Putamen (tissue), 1 donor: ENCODE measurements around the gene ARL6IP5.

ENCODE experiments used
- DNase-seq: peaks from one replicate; pipeline ENCODE4 v3.0.0-alpha.2; 2016; ENCODE audit warnings: low spot score

ARL6IP5 gene

GRCh38 chr3:69084326-69085167 lies at the start of gene ARL6IP5:
TSS of gene ARL6IP5 (plus strand) at chr3:69084937. CDS start at chr3:69085048, 111 bp downstream.
- peak; percentile 95 for DNase-seq

DNA sequence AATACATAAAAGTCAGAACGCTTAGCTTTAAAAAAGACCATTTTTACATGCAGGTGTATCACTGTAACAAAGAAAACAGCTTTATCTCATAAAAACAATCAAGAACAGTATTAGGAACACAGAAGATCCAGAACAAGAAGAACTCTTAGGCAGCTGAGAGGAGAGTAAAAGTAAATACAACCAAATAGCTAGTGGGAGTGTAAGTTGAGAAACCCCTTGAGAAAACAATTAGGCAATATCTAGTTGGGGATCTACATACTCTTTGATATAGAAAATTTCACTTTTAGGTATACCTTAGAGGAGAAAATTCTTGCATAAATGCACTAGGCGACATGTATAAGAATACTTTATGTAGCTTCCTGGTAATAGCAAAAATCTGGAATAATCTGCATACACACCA lies 40.1 kb upstream of the ARL6IP5 start:
- no peak for DNase-seq

DNA sequence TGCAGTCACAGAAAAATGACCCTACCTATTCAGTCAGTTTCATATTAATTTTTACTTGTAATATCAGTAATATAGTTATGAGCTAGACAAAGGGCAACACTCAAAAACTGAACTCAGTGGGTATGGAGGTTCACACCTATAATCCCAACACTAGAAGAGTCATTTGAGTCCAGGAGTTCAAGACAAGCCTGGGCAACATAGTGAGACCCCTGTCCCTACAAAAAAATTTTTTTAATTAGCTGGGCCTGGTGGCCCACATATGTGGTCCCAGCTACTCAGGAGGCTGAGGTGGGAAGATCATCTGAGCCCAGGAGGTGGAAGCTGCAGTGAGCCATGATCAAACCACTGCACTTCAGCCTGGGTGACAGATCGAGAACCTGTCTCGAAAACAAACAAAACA lies 35.7 kb upstream of the ARL6IP5 start:
- no peak for DNase-seq

DNA sequence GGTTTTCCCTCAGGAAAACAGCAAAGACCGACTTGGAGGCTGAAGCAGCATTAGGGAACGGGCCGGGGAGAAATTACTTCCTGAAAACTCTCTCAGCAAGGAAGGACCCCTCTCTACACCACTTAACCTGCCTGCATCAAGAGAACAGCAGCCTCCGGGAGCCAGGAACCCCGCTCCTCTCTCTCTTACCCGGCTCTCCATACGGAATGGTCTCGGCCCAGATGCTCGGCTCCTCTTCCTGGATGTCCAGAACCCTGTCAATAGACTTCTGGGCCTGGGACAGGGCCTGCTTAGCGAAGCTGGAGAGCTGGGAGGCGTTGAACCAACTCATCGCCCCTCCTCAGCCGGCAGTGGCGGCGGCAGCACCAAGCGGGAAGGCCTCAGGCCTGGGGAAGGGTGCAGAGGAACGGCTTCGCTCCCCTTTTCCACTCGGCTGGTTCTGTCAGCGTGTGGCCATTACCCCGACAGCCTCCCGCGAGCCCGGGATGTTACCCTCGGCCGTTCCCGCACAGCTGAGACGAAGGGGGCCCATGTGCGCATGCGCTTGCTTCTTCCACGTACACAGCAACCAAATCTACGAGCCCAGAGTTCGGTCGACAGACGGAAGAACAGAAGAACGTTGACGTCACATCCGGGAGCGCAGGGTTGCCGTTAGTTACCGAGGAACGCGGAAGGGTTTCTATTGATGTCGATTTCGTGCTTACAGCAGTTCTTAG lies 32.8 kb upstream of the ARL6IP5 start, which contains the start of gene TMF1:
Gene TMF1 (minus strand): TSS at position 578 of the 716 bp plus-strand sequence. CDS start 247 bp downstream, at position 331.
- DNase-seq: peak; percentile 98

GRCh38 chr3:69052472-69052898 lies 32.3 kb upstream of the ARL6IP5 start:
- DNase-seq: no peak

DNA sequence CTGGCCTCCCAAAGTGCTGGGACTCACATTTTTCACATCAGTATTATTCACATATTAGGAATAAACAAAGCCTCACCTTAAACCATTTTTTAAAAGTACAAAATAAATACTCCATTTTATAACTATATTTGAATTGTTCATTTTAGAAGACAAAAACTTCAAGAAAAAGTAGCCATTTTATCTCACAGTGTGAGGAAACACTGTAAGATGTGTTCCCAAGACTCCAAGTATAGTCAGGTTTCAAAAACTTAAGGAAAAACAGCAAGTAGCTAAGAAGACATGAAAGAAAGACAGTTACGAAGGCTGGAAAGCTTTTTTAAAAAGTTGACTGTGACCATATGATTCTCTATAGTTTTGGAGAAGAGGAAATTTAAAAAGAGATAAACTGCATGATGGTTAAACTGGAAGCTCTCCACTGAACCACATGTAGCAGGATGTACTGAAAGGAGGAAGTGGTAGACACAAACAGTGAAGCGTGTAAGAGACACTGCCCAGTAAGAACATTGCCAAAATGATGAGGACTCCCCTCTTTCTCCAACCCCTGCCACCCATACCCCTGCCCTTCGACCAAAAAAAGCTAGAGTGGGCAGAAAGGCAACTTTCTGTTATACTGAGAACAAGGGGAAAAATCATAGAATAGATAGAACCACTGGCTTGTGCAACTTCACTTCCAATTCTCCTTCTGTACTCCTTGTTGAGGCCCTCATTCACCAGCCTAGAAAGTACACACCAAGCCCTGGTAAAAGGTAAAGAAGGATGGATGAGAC lies 26.4 kb upstream of the ARL6IP5 start:
- DNase-seq: no peak

DNA sequence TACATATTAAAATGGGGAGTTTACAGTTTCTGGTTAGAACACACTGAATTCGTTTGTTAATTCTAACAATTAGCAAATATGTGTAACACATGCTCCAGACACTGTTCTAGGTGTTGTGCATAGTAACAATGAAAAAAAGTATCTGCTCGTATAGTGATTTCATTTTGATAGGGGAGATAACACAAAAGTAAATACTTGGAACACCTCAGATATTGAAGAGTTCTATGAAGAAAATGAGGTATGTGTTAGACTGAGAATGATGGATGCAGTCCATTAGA lies 25.9 kb upstream of the ARL6IP5 start:
- no peak for DNase-seq

- no peak for DNase-seq
Observed at GRCh38 chr3:69059688-69060087, 25.0 kb upstream of the ARL6IP5 start.

DNA sequence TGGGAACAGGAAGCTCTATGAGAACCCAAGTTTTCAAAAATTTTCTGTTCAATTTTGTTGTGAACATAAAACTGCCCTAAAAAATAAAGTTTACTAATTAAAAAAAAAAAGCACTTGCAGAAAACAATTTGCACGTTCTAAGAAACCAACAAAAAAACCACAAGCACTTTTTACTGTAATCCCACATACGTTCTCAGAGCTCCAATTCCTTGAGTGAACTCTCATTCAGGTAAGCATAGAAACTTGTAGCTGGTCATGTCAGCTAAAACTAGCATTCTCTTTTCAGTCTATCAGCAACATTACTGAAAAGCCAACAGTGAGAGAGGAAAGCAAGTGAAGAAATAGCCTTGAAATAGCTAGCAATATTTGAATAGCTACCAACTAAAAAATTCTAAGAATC lies 21.1 kb upstream of the ARL6IP5 start:
- DNase-seq: no peak

DNA sequence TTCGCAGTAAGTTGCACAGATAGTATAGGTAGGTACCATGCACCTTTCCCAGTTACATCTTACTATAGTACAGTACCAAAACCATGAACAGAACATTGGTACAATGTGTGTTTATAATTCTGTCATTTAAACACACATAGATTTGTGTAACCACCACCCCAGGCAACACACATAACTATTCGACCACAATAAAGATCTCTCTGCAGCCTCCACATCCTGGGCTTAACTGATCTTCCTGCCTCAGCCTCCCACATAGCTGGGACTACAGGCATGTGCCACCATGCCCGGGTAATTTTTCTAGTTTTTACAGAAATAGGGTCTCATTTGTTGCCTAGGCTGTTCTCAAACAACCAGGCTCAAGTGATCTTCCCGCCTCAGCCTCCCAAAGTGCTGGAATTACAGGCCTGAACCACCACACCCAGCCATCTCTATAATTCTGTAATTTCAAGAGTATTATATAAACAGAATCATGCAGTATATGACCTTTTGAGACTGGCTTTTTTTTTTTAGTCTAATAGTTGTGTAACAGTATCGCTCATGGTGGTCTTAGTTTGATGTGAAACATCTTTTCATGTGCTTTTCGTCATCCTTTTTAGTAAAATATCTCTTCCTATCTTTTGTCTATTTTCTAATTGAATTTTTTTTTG lies 19.3 kb upstream of the ARL6IP5 start:
- DNase-seq: no peak

DNA sequence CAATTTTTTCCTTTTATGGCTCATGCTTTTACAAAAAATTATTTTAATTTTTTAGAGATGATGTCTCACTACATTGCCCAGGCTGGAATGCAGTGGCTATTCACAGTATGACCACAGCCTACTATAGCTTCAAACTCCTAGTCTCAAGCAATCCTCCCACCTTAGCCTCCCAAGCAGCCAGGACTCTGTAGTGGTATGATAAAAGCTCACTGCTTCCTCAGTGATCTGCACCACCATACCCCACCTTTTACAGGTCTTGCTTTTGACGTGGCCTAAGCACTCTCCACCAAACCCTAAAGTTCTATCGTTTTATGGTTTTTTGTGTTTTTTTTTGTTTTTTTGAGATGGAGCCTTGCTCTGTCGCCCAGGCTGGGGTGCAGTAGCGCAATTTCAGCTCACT lies 18.6 kb upstream of the ARL6IP5 start:
- DNase-seq: no peak

GRCh38 chr3:69072928-69073327 lies 11.8 kb upstream of the ARL6IP5 start:
- DNase-seq: no peak

DNA sequence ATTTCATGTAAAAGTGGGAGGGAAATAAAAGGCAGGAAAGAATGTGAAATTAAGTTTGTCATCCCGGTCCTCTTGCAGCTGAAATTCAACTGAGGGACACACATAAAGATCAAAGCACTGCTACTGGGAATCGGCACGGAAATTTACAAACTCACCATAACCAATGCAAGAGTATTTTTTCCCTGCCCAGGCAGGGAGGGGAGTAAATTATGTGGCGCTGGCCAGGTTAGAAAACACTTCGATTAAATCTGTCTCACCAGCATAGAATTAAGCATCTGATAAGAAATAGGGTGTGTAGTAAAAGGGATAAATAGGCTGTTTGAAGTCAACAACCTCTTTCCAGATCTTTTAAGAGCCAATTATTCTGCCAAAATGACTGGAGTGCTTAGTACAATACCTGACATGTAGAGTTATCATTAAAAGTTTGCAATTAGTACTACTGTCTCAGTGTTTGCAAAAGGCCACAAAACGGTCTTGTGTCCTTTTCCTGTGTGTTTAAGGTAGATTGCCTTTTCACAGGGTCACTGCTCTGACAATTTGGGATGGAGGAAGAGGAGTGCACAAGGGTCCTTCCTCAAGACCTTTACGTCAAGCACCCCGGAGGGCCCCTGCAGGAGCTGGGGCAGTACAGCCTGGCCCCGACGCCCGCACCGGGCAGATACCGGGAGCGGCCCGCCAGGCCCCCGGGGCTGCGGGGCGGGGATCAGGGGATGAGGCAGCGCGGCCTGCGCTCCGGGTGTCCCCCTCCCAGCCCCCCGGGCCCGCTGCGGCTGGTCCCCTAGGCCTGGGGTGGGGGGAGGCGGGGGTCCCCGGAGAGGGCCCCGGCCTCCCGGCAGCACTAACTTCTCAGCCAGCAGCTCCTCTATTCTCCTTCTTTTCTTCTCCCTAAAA lies 5.2 kb upstream of the ARL6IP5 start:
- no peak for DNase-seq

GRCh38 chr3:69080233-69080920 lies 4.4 kb upstream of the ARL6IP5 start, which contains the start of gene UBA3:
TSS of gene UBA3 (minus strand) at chr3:69080365. CDS start at chr3:69080353, 12 bp downstream.
- peak; percentile 94 for DNase-seq

DNA sequence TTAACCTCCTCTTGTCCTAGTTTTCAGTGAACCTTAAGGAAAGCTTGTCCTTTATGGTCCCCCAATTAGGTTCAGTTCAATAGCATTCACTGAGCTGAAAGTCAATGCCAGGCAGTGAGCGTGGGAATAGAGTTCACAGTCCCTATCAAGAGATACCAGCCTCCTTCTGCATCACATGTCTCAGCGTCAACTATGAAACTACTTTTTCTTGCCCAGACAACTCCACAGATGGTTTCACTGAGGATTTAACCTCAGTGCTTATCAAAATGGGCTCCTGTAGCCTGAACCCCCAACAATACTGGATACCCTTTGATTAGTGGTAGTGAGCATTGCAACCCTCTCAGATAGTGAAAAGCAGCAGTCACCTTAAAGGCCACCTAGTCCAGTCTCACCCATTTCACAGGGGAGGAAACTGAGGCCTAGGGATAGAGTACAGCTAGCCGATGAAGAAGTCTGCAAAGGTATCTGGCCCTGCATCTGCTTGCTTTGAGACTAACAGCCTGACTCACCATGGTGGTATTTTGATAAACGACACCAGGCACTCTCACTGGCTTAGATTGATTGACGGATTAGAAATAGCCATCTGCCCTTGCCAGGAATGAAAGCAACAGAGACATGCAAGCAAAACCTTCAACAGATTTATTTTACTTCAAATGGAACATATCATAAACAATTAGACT lies 3.0 kb upstream of the ARL6IP5 start:
- no peak for DNase-seq

GRCh38 chr3:69082361-69082760 lies 2.4 kb upstream of the ARL6IP5 start:
- no peak for DNase-seq

GRCh38 chr3:69082805-69083204 lies 1.9 kb upstream of the ARL6IP5 start:
- no peak for DNase-seq

GRCh38 chr3:69085168-69085832 lies 563 bp downstream of the ARL6IP5 start:
- peak; percentile 72 for DNase-seq
